Stomach (tissue), 9 donors: Measurements from ENCODE around the gene POC1B. TPM values are rescaled to one million over a fixed set of nuclear protein-coding genes. Genes with fewer than 3 reads are reported as not detected.
A peak's percentile ranks its signal among the peaks of the same experiment; 100 is the strongest.

Experiments used
- DNase-seq, 2 donors: peaks; one replicate each; pipeline versions ENCODE4 v3.0.0 to v3.0.0-alpha.2; 2013 to 2019
- H3K27ac ChIP-seq, 5 donors: fragments of 200-600 bp in 4 of 5; sonication (generic) in 4 of 5; one replicate each; pipeline ENCODE4 v1.5.1; 2013 to 2019; ENCODE audit warnings: mild to moderate bottlenecking in 1 of 5, moderate library complexity in 1 of 5
- H3K27me3 ChIP-seq, 3 donors: fragments of 200-600 bp; sonication (generic); one replicate each; pipeline ENCODE4 v1.5.1; 2017 to 2019; ENCODE audit warnings: mixed run types in 1 of 3
- H3K36me3 ChIP-seq, 4 donors: fragments of 200-600 bp; sonication (generic); 1 replicate in 3 of 4; 2 replicates in 1 of 4; pipeline ENCODE4 v1.5.1; 2016 to 2019
- H3K4me1 ChIP-seq, 4 donors: fragments of 200-600 bp; sonication (generic); one replicate each; pipeline ENCODE4 v1.5.1; 2016 to 2019
- H3K4me3 ChIP-seq, 4 donors: fragments of 200-600 bp; sonication (generic) in 3 of 4; one replicate each; pipeline ENCODE4 v1.5.1; 2016 to 2019; ENCODE audit warnings: mild to moderate bottlenecking in 1 of 4
- H3K9me3 ChIP-seq, 4 donors: fragments of 200-600 bp; sonication (generic); one replicate each; pipeline ENCODE4 v1.5.1; 2016 to 2019
- CTCF ChIP-seq, 7 experiments: fragments of 450-650 bp in 4 of 7; fragments of 200-600 bp in 3 of 7; sonication (generic) in 3 of 7; IDR thresholded peaks; one replicate each; pipeline ENCODE4 v1.5.1; 2016 to 2019; ENCODE audit warnings: antibody characterized with exemption in 7 of 7, control low read depth in 2 of 7, mild to moderate bottlenecking in 1 of 7
- EP300 ChIP-seq: sonication (generic); formaldehyde crosslinking; IDR thresholded peaks from one replicate; pipeline ENCODE4 v1.6.1; 2017; ENCODE audit warnings: antibody characterized with exemption
- POLR2A ChIP-seq, 4 donors: fragments of 450-650 bp; IDR thresholded peaks; one replicate each; pipeline ENCODE4 v1.6.1; 2016; ENCODE audit warnings: antibody characterized with exemption in 4 of 4, control low read depth in 2 of 4, mild to moderate bottlenecking in 1 of 4, moderate library complexity in 1 of 4
- POLR2AphosphoS5 ChIP-seq, 3 donors: sonication (generic); formaldehyde crosslinking; IDR thresholded peaks; one replicate each; pipeline ENCODE4 v1.6.1; 2016; ENCODE audit warnings: antibody characterized with exemption in 3 of 3
- WGBS, 5 donors: extraction: QIAGEN DNeasy Blood & Tissue Kit in 3 of 5; methylation state at CpG; one replicate each; pipeline versions ENCODE4 v1.1.5 to v1.1.7; 2013 to 2018; 5-methylcytosine and 5-hydroxymethylcytosine counted together
- intact Hi-C: fragments of 100-400 bp; cut with DNase I; formaldehyde crosslinking; loops from one replicate; pipeline ENCODE4 v1.15.1; 2023; ENCODE audit warnings: low total_unique reads
- polyA plus RNA-seq, 3 donors: library from polyadenylated mRNA; stranded (reverse); fragments of 200-250 nt; gene quantifications; one replicate each; pipeline ENCODE4 v1.2.3, GENCODE V29; 2013
- total RNA-seq, 5 donors: library from RNA; depleted of rRNA; stranded (reverse); fragments of >200 nt; gene quantifications; one replicate each; pipeline versions ENCODE4 v1.1.0 to v1.2.3, GENCODE V29; 2014 to 2016
- donor health status: healthy with polysubstance abuse.
- donor health status: Bipolar disorder and iron deficiency.
- donor health status: healthy.

POC1B gene
- total and polyA plus RNA-seq, 8 donors = 1.7 to 68.3 (median 18.3) TPM

DNA sequence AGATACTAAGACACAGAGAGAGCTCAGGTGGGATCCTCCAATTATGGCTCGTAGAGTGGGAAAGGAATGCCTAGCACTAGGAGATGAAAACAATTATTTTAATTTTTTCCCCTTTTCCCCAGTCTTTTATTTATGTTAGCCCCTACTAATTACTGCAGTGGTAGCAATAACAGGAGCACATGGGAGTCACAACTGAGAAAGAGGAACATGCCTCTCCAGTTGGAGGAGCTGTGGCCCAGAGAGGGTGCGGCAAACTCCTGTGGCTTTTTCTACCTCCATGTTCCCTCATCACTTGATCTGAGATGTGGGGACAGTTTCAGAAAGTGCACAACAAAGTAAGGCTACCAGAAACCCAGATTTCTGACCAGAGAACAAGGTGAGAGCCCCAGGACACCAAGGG is 25.9 kb upstream of the POC1B start:
- no peak for TF ChIP-seq POLR2A (IDR thresholded peaks at IDR 0.05)
- TF ChIP-seq POLR2AphosphoS5 (IDR thresholded peaks at IDR 0.05) = no peak
- TF ChIP-seq CTCF (IDR thresholded peaks at IDR 0.05) = no peak
- intact Hi-C loops = no loop called here
- DNase-seq = no peak
- H3K4me1 ChIP-seq = peaks cover 0 to 1% (median 0%) of the 10 kb centered on the region in 4 donors
- no peaks in the 10 kb centered on the region for H3K27me3 ChIP-seq
- no peak overlapping the region for H3K27ac ChIP-seq
- no peaks in the 10 kb centered on the region for H3K9me3 ChIP-seq
- H3K36me3 ChIP-seq = no peaks in the 10 kb centered on the region
- H3K4me3 ChIP-seq = no peak overlapping the region
- WGBS, 5 donors = 93 to 98% (median 97%) methylated on average over 2 of the region's 2 CpGs

DNA sequence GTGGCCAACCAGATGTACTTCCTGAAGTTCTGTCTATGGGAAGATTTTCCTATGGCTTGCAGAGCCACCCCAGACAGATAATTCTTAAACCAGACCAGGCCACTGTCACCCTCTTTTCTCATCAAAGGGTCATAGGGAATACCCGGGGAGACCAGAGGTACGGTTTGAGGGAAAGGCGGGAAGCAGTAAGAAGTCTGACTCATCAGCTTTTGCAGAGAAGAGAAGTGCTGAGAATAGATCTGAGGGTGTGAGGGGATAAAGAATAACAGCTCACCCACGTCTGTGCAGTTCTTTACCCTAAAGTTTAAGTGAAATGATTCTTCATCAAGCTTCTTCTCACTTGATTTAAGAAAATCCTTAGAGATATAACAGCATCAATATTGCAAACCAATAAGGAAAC is 21.3 kb upstream of the POC1B start:
- WGBS, 5 donors = 69 to 83% (median 79%) methylated on average over 4 of the region's 4 CpGs
- H3K36me3 ChIP-seq = no peaks in the 10 kb centered on the region
- intact Hi-C loops = loop anchor here (10.0 kb wide), 1 partner anchor 558 kb away; no protein-coding TSS in a partner anchor
- H3K4me3 ChIP-seq = no peak overlapping the region
- no peaks in the 10 kb centered on the region for H3K9me3 ChIP-seq
- no peak overlapping the region for H3K27ac ChIP-seq
- DNase-seq = no peak
- no peaks in the 10 kb centered on the region for H3K27me3 ChIP-seq
- TF ChIP-seq POLR2A (IDR thresholded peaks at IDR 0.05) = no peak
- TF ChIP-seq POLR2AphosphoS5 (IDR thresholded peaks at IDR 0.05) = no peak
- no peak for TF ChIP-seq CTCF (IDR thresholded peaks at IDR 0.05)
- no peak for TF ChIP-seq EP300
- peaks cover 10 to 27% (median 14%) of the 10 kb centered on the region in 4 donors for H3K4me1 ChIP-seq

GRCh38 chr12:89546151-89546550 is 20.3 kb upstream of the POC1B start:
- intact Hi-C loops = loop anchor here (10.0 kb wide), 1 partner anchor 559 kb away; no protein-coding TSS in a partner anchor
- 70 to 81% (median 78%) methylated on average over 4 of the region's 4 CpGs for WGBS, 5 donors
- DNase-seq = no peak

GRCh38 chr12:89544681-89545184 is 18.9 kb upstream of the POC1B start:
- peaks cover 0 to 6% (median 0%) of the 10 kb centered on the region in 4 donors for H3K36me3 ChIP-seq
- no peaks in the 10 kb centered on the region for H3K27me3 ChIP-seq
- TF ChIP-seq POLR2AphosphoS5 (IDR thresholded peaks at IDR 0.05) = no peak
- no peak for TF ChIP-seq POLR2A (IDR thresholded peaks at IDR 0.05)
- no peak for TF ChIP-seq EP300
- no peak for TF ChIP-seq CTCF (IDR thresholded peaks at IDR 0.05)
- intact Hi-C loops = loop anchor here (10.0 kb wide), 1 partner anchor 560 kb away; no protein-coding TSS in a partner anchor
- WGBS, 5 donors = 17 to 35% (median 29%) methylated on average over 6 of the region's 6 CpGs
- H3K9me3 ChIP-seq = no peaks in the 10 kb centered on the region
- H3K4me1 ChIP-seq = peaks cover 10 to 27% (median 14%) of the 10 kb centered on the region in 4 donors
- H3K27ac ChIP-seq = no peak overlapping the region
- H3K4me3 ChIP-seq = no peak overlapping the region
- DNase-seq = peak; percentile 56 to 77

More at GRCh38 chr12:89546151-89546550, 20.3 kb upstream of the POC1B start:
- Histone ChIP-seq H3K9me3 (no peaks in the 10 kb centered on the region), H3K4me1 (peaks cover 10 to 27% (median 14%) of the 10 kb centered on the region in 4 donors), H3K4me3 (no peak overlapping the region), H3K36me3 (no peaks in the 10 kb centered on the region), H3K27ac (no peak overlapping the region), H3K27me3 (no peaks in the 10 kb centered on the region)
- TF ChIP-seq EP300 (no peak), POLR2AphosphoS5 (IDR thresholded peaks at IDR 0.05) (no peak), CTCF (IDR thresholded peaks at IDR 0.05) (no peak), POLR2A (IDR thresholded peaks at IDR 0.05) (no peak)
